GM13976 (cell line): ENCODE measurements around the gene VAMP1.

Experiments used
- DNase-seq: peaks from one replicate; pipeline ENCODE4 v3.0.0; 2012; ENCODE audit warnings: low spot score
- CTCF ChIP-seq: IDR thresholded peaks from 2 replicates; pipeline ENCODE4 v1.5.1; 2012; ENCODE audit warnings: borderline replicate concordance, mild to moderate bottlenecking; ENCODE audit not compliant: insufficient read depth; ENCODE audit errors: extremely low read depth, missing control alignments, control extremely low read depth
- in situ Hi-C: fragments of 300-500 bp; cut with MboI; formaldehyde crosslinking; loops from one replicate; pipeline ENCODE4 v1.12.0; 2022; ENCODE audit warnings: low sequenced_read_pairs, mixed read lengths, inconsistent platforms; ENCODE audit not compliant: unreplicated experiment

VAMP1 gene

GRCh38 chr12:6426882-6427671, 43.4 kb downstream of the VAMP1 start:
- DNase-seq: peak; percentile 80
- no peak for TF ChIP-seq CTCF
- in situ Hi-C loops: loop anchor here (10.0 kb wide), 1 partner anchor 118 kb away; no protein-coding TSS in a partner anchor

GRCh38 chr12:6425590-6426531, 44.6 kb downstream of the VAMP1 start:
- in situ Hi-C loops: loop anchor here (10.0 kb wide), 1 partner anchor 119 kb away; no protein-coding TSS in a partner anchor
- no peak for DNase-seq

GRCh38 chr12:6424866-6425265, 45.6 kb downstream of the VAMP1 start:
- DNase-seq: no peak
- in situ Hi-C loops: loop anchor here (10.0 kb wide), 1 partner anchor 120 kb away; no protein-coding TSS in a partner anchor
- no peak for TF ChIP-seq CTCF

More at GRCh38 chr12:6425590-6426531, 44.6 kb downstream of the VAMP1 start:
- TF ChIP-seq CTCF: no peak

- in situ Hi-C loops: loop anchor here (10.0 kb wide), 1 partner anchor 121 kb away; no protein-coding TSS in a partner anchor
- TF ChIP-seq CTCF: no peak
- DNase-seq: no peak
Observed at GRCh38 chr12:6424008-6424347, 46.5 kb downstream of the VAMP1 start.

- in situ Hi-C loops: loop anchor here (10.0 kb wide), 1 partner anchor 121 kb away; no protein-coding TSS in a partner anchor
- DNase-seq: peak; percentile 82
- peak; percentile 86 for TF ChIP-seq CTCF
Observed at GRCh38 chr12:6423267-6424007, 47.0 kb downstream of the VAMP1 start.

- DNase-seq: no peak
- TF ChIP-seq CTCF: no peak
- in situ Hi-C loops: loop anchor here (10.0 kb wide), 1 partner anchor 124 kb away; no protein-coding TSS in a partner anchor
Observed at GRCh38 chr12:6420364-6420763, 50.1 kb downstream of the VAMP1 start.
